Transverse colon (tissue), 4 donors: ENCODE results near the gene MTR. TPM values are rescaled to one million over a fixed set of nuclear protein-coding genes. Genes with fewer than 3 reads are reported as not detected.
"Not testable (repeated sequence)": the region's sequence is repeated elsewhere in the genome, so short reads cannot be mapped to it uniquely, and the experiment has no call there.

Experiments used
- DNase-seq: peaks from one replicate; pipeline ENCODE4 v3.0.0-alpha.2; 2019
- H3K27ac ChIP-seq, 4 donors: fragments of 200-600 bp; sonication (generic); 2 replicates each; pipeline ENCODE4 v1.5.1; 2016 to 2018; ENCODE audit warnings: inconsistent platforms in 4 of 4
- H3K27me3 ChIP-seq: fragments of 200-600 bp; sonication (generic); 2 replicates; pipeline ENCODE4 v1.5.1; 2017; ENCODE audit warnings: inconsistent platforms
- H3K36me3 ChIP-seq, 4 donors: fragments of 200-600 bp; sonication (generic); 2 replicates each; pipeline ENCODE4 v1.5.1; 2017 to 2019; ENCODE audit warnings: inconsistent platforms in 4 of 4
- H3K4me1 ChIP-seq, 4 donors: fragments of 200-600 bp; sonication (generic); 2 replicates each; pipeline ENCODE4 v1.5.1; 2017 to 2020; ENCODE audit warnings: inconsistent platforms in 4 of 4
- H3K4me3 ChIP-seq, 4 donors: fragments of 200-600 bp; sonication (generic); 1 replicate in 1 of 4; 2 replicates in 3 of 4; pipeline versions ENCODE4 v1.5.1 to v1.6.1; 2017 to 2019; ENCODE audit warnings: inconsistent platforms in 4 of 4
- H3K9me3 ChIP-seq, 2 donors: fragments of 200-600 bp; sonication (generic); 2 replicates each; pipeline ENCODE4 v1.5.1; 2017 to 2019; ENCODE audit warnings: inconsistent platforms in 2 of 2
- CTCF ChIP-seq, 5 experiments: fragments of 200-600 bp in 3 of 5; fragments of 450-650 bp in 2 of 5; sonication (generic) in 3 of 5; IDR thresholded peaks; 1 replicate in 2 of 5; 2 replicates in 3 of 5; pipeline ENCODE4 v1.5.1; 2016 to 2017; ENCODE audit warnings: antibody characterized with exemption in 5 of 5, inconsistent platforms in 3 of 5, mild to moderate bottlenecking in 2 of 5, moderate library complexity in 1 of 5
- EP300 ChIP-seq: sonication (generic); formaldehyde crosslinking; IDR thresholded peaks from one replicate; pipeline ENCODE4 v1.6.1; 2017; ENCODE audit warnings: antibody characterized with exemption, low read depth
- POLR2A ChIP-seq: fragments of 450-650 bp; IDR thresholded peaks from one replicate; pipeline ENCODE4 v1.6.1; 2016; ENCODE audit warnings: antibody characterized with exemption, mild to moderate bottlenecking, moderate library complexity
- POLR2AphosphoS5 ChIP-seq, 3 donors: sonication (generic); formaldehyde crosslinking; IDR thresholded peaks; one replicate each; pipeline ENCODE4 v1.6.1; 2016; ENCODE audit warnings: antibody characterized with exemption in 3 of 3
- WGBS, 2 donors: methylation state at CpG; one replicate each; pipeline ENCODE4 v1.1.5; 2018; ENCODE audit warnings: low coverage in 1 of 2; 5-methylcytosine and 5-hydroxymethylcytosine counted together
- in situ Hi-C, 4 donors: fragments of 200-750 bp; cut with MboI; loops; one replicate each; pipeline versions ENCODE4 v1.15.0 to v1.15.1; 2017; ENCODE audit warnings: low sequenced_read_pairs in 3 of 4, low pct_ligation_motif_present in 1 of 4, low pct_unique_long_range_greater_than_20kb in 1 of 4
- intact Hi-C: fragments of 100-400 bp; cut with DNase I; formaldehyde crosslinking; loops from one replicate; pipeline ENCODE4 v1.15.1; 2023; ENCODE audit warnings: low total_unique reads
- total RNA-seq, 4 donors: library from RNA; depleted of rRNA; stranded (reverse); fragments of >200 nt; gene quantifications; one replicate each; pipeline ENCODE4 v1.1.0, GENCODE V29; 2016

The MTR gene
- total RNA-seq, 4 donors from 2014 or later, result 10.1 to 18.4 (median 12.6) TPM

DNA sequence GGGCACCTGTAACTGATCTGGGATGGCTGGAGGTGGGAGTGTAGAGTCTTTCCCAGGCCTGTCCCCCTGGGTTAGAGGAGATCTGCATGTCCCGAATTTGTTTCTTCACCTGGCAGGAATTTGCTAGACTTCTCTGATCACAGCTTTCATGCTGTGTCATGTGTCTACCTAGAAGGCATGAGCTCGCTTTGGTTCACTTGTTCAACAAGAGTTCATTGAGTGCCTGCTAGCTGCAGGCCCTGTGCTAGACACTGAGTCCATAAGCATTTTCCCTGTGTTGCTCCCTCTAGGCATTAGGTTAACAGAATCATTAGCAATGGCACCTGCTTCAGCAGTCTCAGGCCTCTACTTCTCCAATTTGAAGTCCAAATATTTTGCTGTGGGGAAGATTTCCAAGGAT is 101.6 kb downstream of the MTR start:
- H3K27ac ChIP-seq, result peak overlapping the region in 1 of 4 donors; percentile 5
- peaks cover 0 to 4% (median 0%) of the 10 kb centered on the region in 4 donors for H3K4me1 ChIP-seq
- H3K4me3 ChIP-seq, result no peak overlapping the region
- no peaks in the 10 kb centered on the region for H3K9me3 ChIP-seq
- TF ChIP-seq POLR2A (no peak), CTCF (IDR thresholded peaks at IDR 0.05) (no peak), POLR2AphosphoS5 (IDR thresholded peaks at IDR 0.05) (no peak), EP300 (no peak)
- DNase-seq, result no peak
- 94 to 100% methylated on average over 1 to 2 of the region's 2 CpGs for WGBS, 2 donors
- H3K36me3 ChIP-seq, result peaks cover 0 to 19% (median 4%) of the 10 kb centered on the region in 4 donors
- in situ Hi-C loops, result no loop called here
- H3K27me3 ChIP-seq, result no peaks in the 10 kb centered on the region
- intact Hi-C loops, result no loop called here

- Histone ChIP-seq H3K36me3 (no peaks in the 10 kb centered on the region), H3K27me3 (no peaks in the 10 kb centered on the region), H3K4me1 (no peaks in the 10 kb centered on the region), H3K9me3 (no peaks in the 10 kb centered on the region), H3K4me3 (no peak overlapping the region), H3K27ac (no peak overlapping the region)
- TF ChIP-seq POLR2AphosphoS5 (IDR thresholded peaks at IDR 0.05) (peak in 2 of 3 donors; percentile 10 to 20), EP300 (no peak)
- intact Hi-C loops, result no loop called here
- 85 to 90% methylated on average over 3 to 5 of the region's 5 CpGs for WGBS, 2 donors
- in situ Hi-C loops, result no loop called here
- no peak for DNase-seq
These were observed 110.0 kb downstream of the MTR start for GRCh38 chr1:236904892-236905741.

- TF ChIP-seq CTCF (IDR thresholded peaks at IDR 0.05), result no peak
- no peak for TF ChIP-seq POLR2A
- TF ChIP-seq POLR2AphosphoS5 (IDR thresholded peaks at IDR 0.05), result no peak
- no peak for TF ChIP-seq EP300
- H3K4me1 ChIP-seq, result no peaks in the 10 kb centered on the region
- H3K36me3 ChIP-seq, result no peaks in the 10 kb centered on the region
- H3K4me3 ChIP-seq, result no peak overlapping the region
- H3K9me3 ChIP-seq, result no peaks in the 10 kb centered on the region
- 53 to 60% methylated on average over 7 of the region's 7 CpGs for WGBS, 2 donors
- DNase-seq, result no peak
- intact Hi-C loops (no loop called here), in situ Hi-C loops (no loop called here)
- H3K27ac ChIP-seq, result no peak overlapping the region
- H3K27me3 ChIP-seq, result no peaks in the 10 kb centered on the region
These were observed 112.1 kb downstream of the MTR start for GRCh38 chr1:236907205-236907604.

DNA sequence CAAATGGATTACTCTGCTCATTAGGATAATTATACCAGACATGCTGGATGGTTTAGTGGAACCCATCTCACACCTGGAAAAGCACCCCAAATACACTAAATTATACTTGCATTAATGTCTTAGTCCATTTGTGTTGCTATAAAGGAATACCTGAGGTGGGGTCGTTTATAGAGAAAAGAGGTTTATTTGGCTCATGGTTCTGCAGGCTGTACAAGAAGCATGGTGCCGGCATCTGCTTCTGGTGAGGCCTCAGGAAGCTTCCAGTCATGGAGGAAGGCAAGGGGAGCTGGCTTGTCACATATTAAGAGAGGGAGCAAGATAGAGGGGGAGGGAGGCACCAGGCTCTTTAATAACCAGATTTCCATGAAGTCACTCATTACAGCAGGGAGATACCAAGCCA is 113.6 kb downstream of the MTR start:
- Histone ChIP-seq H3K4me3 (no peak overlapping the region), H3K4me1 (no peaks in the 10 kb centered on the region), H3K27ac (no peak overlapping the region), H3K27me3 (no peaks in the 10 kb centered on the region), H3K36me3 (no peaks in the 10 kb centered on the region), H3K9me3 (no peaks in the 10 kb centered on the region)
- intact Hi-C loops (no loop called here), in situ Hi-C loops (no loop called here)
- WGBS, 2 donors, result 77 to 90% methylated on average over 2 of the region's 2 CpGs
- DNase-seq, result no peak
- TF ChIP-seq CTCF (IDR thresholded peaks at IDR 0.05) (no peak), POLR2AphosphoS5 (IDR thresholded peaks at IDR 0.05) (no peak), POLR2A (no peak), EP300 (no peak)

DNA sequence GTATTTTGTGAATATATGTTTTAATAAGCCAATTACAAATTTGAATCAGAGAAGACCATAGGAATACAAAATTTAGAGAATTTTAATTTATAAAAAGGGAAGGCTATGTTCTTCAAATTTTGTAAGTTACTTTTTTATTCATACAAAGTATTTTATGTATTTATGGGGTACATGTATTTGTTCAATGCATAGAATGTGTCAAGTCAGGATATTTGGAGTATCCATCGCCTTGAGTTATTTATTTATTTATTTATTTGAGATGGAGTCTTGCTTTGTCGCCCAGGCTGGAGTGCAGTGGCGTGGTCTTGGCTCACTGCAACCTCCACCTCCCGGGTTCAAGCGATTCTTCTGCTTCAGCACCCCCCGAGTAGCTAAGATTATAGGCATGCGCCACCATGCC is 116.0 kb downstream of the MTR start:
- intact Hi-C loops, H3K4me3 ChIP-seq, H3K27ac ChIP-seq, H3K36me3 ChIP-seq, H3K9me3 ChIP-seq, in situ Hi-C loops, H3K27me3 ChIP-seq, H3K4me1 ChIP-seq, DNase-seq: not testable (repeated sequence)
- WGBS, 2 donors, result 85 to 95% methylated on average over 7 of the region's 7 CpGs
